Esophagus muscularis mucosa (tissue), 4 donors: Measurements from ENCODE around the gene KRTAP9-4. TPM values are rescaled to one million over a fixed set of nuclear protein-coding genes. Genes with fewer than 3 reads are reported as not detected.
"Not testable (repeated sequence)": the region's sequence is repeated elsewhere in the genome, so short reads cannot be mapped to it uniquely, and the experiment has no call there.

Source experiments
- DNase-seq: peaks from one replicate; pipeline ENCODE4 v3.0.0-alpha.2; 2017; ENCODE audit errors: extremely low spot score
- H3K27ac ChIP-seq, 4 donors: fragments of 200-600 bp; sonication (generic); replicated peaks in 1 of 4; 1 replicate in 3 of 4; 2 replicates in 1 of 4; pipeline ENCODE4 v1.5.1; 2016 to 2019; ENCODE audit warnings: mild to moderate bottlenecking in 1 of 4
- H3K27me3 ChIP-seq, 4 donors: fragments of 200-600 bp; sonication (generic); one replicate each; pipeline versions ENCODE4 v1.5.1 to v1.6.0; 2016 to 2019
- H3K36me3 ChIP-seq, 4 donors: fragments of 200-600 bp; sonication (generic); one replicate each; pipeline ENCODE4 v1.5.1; 2016 to 2019
- H3K4me1 ChIP-seq, 4 donors: fragments of 200-600 bp; sonication (generic); one replicate each; pipeline ENCODE4 v1.5.1; 2016 to 2019
- H3K4me3 ChIP-seq, 4 donors: fragments of 200-600 bp; sonication (generic); 1 replicate in 2 of 4; 2 replicates in 2 of 4; pipeline ENCODE4 v1.5.1; 2016 to 2019; ENCODE audit warnings: mild to moderate bottlenecking in 4 of 4, moderate library complexity in 1 of 4
- H3K9me3 ChIP-seq, 4 donors: fragments of 200-600 bp; sonication (generic); 1 replicate in 3 of 4; 2 replicates in 1 of 4; pipeline ENCODE4 v1.5.1; 2016 to 2019
- EP300 ChIP-seq: sonication (generic); formaldehyde crosslinking; IDR thresholded peaks from one replicate; pipeline ENCODE4 v1.6.1; 2017; ENCODE audit warnings: antibody characterized with exemption
- POLR2A ChIP-seq: fragments of 450-650 bp; IDR thresholded peaks from one replicate; pipeline ENCODE4 v1.6.1; 2017; ENCODE audit warnings: antibody characterized with exemption, moderate library complexity, mild to moderate bottlenecking, low read depth
- POLR2AphosphoS5 ChIP-seq, 2 donors: sonication (generic); formaldehyde crosslinking; IDR thresholded peaks; one replicate each; pipeline ENCODE4 v1.6.1; 2017; ENCODE audit warnings: antibody characterized with exemption in 2 of 2
- WGBS: methylation state at CpG from one replicate; pipeline ENCODE4 v1.1.5; 2018; 5-methylcytosine and 5-hydroxymethylcytosine counted together
- intact Hi-C: fragments of 100-400 bp; cut with DNase I; formaldehyde crosslinking; loops from one replicate; pipeline ENCODE4 v1.15.1; 2023
- total RNA-seq, 4 donors: library from RNA; depleted of rRNA; stranded (reverse); fragments of >200 nt; gene quantifications; one replicate each; pipeline versions ENCODE4 v1.1.0 to v1.2.1, GENCODE V29; 2016
- TF ChIP-seq, protein P1 (sequence below), 3 experiments: fragments of 200-600 bp in 2 of 3; fragments of 450-650 bp in 1 of 3; sonication (generic) in 2 of 3; IDR thresholded peaks; one replicate each; pipeline ENCODE4 v1.5.1; 2017 to 2019; ENCODE audit warnings: antibody characterized with exemption in 3 of 3, mild to moderate bottlenecking in 2 of 3, moderate library complexity in 1 of 3

Gene KRTAP9-4
- total RNA-seq, 4 donors from 2014 or later: not detected

GRCh38 chr17:41271858-41272257 is 22.4 kb downstream of the KRTAP9-4 start:
- H3K27ac ChIP-seq: no peak overlapping the region
- no peak overlapping the region for H3K4me3 ChIP-seq
- 88% methylated on average over 1 of the region's 1 CpG for WGBS
- no peak for TF ChIP-seq EP300
- TF ChIP-seq, protein P1, sequence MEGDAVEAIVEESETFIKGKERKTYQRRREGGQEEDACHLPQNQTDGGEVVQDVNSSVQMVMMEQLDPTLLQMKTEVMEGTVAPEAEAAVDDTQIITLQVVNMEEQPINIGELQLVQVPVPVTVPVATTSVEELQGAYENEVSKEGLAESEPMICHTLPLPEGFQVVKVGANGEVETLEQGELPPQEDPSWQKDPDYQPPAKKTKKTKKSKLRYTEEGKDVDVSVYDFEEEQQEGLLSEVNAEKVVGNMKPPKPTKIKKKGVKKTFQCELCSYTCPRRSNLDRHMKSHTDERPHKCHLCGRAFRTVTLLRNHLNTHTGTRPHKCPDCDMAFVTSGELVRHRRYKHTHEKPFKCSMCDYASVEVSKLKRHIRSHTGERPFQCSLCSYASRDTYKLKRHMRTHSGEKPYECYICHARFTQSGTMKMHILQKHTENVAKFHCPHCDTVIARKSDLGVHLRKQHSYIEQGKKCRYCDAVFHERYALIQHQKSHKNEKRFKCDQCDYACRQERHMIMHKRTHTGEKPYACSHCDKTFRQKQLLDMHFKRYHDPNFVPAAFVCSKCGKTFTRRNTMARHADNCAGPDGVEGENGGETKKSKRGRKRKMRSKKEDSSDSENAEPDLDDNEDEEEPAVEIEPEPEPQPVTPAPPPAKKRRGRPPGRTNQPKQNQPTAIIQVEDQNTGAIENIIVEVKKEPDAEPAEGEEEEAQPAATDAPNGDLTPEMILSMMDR (IDR thresholded peaks at IDR 0.05): no peak
- no peak for TF ChIP-seq POLR2AphosphoS5 (IDR thresholded peaks at IDR 0.05)
- TF ChIP-seq POLR2A: no peak
- no peaks in the 10 kb centered on the region for H3K9me3 ChIP-seq
- intact Hi-C loops: no loop called here
- no peaks in the 10 kb centered on the region for H3K4me1 ChIP-seq
- DNase-seq: no peak
- peaks cover 0 to 10% (median 0%) of the 10 kb centered on the region in 4 donors for H3K27me3 ChIP-seq
- no peaks in the 10 kb centered on the region for H3K36me3 ChIP-seq

DNA sequence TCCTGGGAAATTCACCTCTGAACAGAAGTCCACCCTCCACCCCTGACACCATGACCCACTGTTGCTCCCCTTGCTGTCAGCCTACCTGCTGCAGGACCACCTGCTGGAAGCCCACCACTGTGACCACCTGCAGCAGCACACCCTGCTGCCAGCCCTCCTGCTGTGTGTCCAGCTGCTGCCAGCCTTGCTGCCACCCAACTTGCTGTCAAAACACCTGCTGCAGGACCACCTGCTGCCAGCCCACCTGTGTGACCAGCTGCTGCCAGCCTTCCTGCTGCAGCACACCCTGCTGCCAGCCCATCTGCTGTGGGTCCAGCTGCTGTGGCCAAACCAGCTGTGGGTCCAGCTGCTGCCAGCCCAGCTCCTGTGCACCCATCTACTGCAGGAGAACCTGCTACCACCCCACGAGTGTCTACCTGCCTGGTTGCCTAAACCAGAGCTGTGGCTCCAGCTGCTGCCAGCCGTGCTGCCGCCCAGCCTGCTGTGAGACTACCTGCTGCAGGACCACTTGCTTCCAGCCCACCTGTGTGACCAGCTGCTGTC is 26.2 kb downstream of the KRTAP9-4 start, which contains the start of gene KRTAP9-7:
TSS of gene KRTAP9-7 (plus strand) at position 51 of the 543 bp plus-strand sequence. CDS start at position 51, 0 bp downstream.
- WGBS: 89% methylated on average over 3 of the region's 3 CpGs
- DNase-seq, intact Hi-C loops, H3K4me1 ChIP-seq, H3K4me3 ChIP-seq, H3K36me3 ChIP-seq, H3K9me3 ChIP-seq, H3K27me3 ChIP-seq, H3K27ac ChIP-seq: not testable (repeated sequence)

GRCh38 chr17:41278176-41278955 is 28.9 kb downstream of the KRTAP9-4 start:
- no peak for DNase-seq
- intact Hi-C loops: no loop called here
- WGBS: 85% methylated on average over 3 of the region's 3 CpGs

GRCh38 chr17:41284043-41284442 is 34.6 kb downstream of the KRTAP9-4 start:
- TF ChIP-seq POLR2AphosphoS5 (IDR thresholded peaks at IDR 0.05) (no peak), EP300 (no peak), POLR2A (no peak)
- TF ChIP-seq, protein P1 (IDR thresholded peaks at IDR 0.05): no peak
- no peaks in the 10 kb centered on the region for H3K36me3 ChIP-seq
- peaks cover 0 to 4% (median 0%) of the 10 kb centered on the region in 4 donors for H3K27me3 ChIP-seq
- intact Hi-C loops: no loop called here
- peaks cover 0 to 11% (median 10%) of the 10 kb centered on the region in 4 donors for H3K4me1 ChIP-seq
- WGBS: 36% methylated on average over 3 of the region's 3 CpGs
- no peak overlapping the region for H3K27ac ChIP-seq
- H3K4me3 ChIP-seq: no peak overlapping the region
- no peaks in the 10 kb centered on the region for H3K9me3 ChIP-seq
- DNase-seq: no peak

More at GRCh38 chr17:41278176-41278955, 28.9 kb downstream of the KRTAP9-4 start:
- no peak for TF ChIP-seq EP300
- TF ChIP-seq, protein P1 (IDR thresholded peaks at IDR 0.05): no peak
- TF ChIP-seq POLR2A: no peak
- no peak for TF ChIP-seq POLR2AphosphoS5 (IDR thresholded peaks at IDR 0.05)
- Histone ChIP-seq H3K36me3 (no peaks in the 10 kb centered on the region), H3K4me1 (no peaks in the 10 kb centered on the region), H3K27me3 (peaks cover 0 to 10% (median 2%) of the 10 kb centered on the region in 4 donors), H3K27ac (no peak overlapping the region), H3K9me3 (no peaks in the 10 kb centered on the region), H3K4me3 (no peak overlapping the region)

DNA sequence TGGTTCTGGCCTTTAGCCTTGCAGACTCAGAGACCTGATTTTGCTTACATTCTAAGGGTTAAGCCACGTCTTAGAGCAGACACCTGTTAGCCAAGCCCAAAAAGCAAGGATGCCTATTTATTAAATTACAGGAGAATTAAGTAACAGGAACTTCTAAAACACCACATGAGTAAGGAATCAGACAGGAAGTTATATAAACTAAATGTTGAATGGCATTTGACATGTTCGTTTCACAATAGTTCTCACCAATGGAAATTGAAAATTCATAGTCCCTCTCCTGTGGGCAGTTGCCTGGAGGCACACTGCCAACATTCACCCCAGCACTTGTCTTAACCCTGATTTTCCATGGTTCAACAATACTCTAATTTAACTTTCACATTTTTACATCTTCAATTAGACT is 35.1 kb downstream of the KRTAP9-4 start:
- DNase-seq: no peak
- TF ChIP-seq, protein P1 (IDR thresholded peaks at IDR 0.05): no peak
- TF ChIP-seq EP300: no peak
- TF ChIP-seq POLR2AphosphoS5 (IDR thresholded peaks at IDR 0.05): no peak
- no peak for TF ChIP-seq POLR2A
- Histone ChIP-seq H3K36me3 (no peaks in the 10 kb centered on the region), H3K9me3 (no peaks in the 10 kb centered on the region), H3K4me3 (no peak overlapping the region), H3K27ac (no peak overlapping the region), H3K4me1 (peaks cover 0 to 11% (median 10%) of the 10 kb centered on the region in 4 donors), H3K27me3 (peaks cover 0 to 4% (median 0%) of the 10 kb centered on the region in 4 donors)
- intact Hi-C loops: no loop called here
- 19% methylated on average over 2 of the region's 2 CpGs for WGBS
